SKM-1 (cell line): Measurements from ENCODE around the gene FAM72A.
"Not testable (repeated sequence)": the region's sequence is repeated elsewhere in the genome, so short reads cannot be mapped to it uniquely, and the experiment has no call there.

Experiments used
- DNase-seq: peaks from one replicate; lab custom pipeline; 2025; ENCODE audit not compliant: unreplicated experiment; lab: John Stamatoyannopoulos, UW

The FAM72A gene

DNA sequence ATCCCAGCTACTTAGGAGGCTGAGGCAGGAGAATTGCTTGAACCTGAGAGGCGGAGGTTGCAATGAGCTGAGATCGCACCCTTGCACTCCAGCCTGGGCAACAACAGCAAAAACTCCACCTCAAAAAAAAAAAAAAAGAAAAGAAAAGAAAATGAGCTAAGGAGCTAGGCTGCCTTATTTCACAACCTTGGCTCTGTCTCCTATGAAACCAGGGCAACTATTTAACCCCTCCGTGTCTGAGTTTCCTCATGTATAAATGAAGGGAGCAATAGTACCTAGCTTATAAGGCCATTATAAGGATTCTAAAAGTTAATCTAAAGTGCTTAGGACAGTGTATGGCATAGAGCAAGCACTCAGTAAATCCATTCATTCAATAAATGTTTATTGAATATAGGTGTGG, 32.8 kb downstream of the FAM72A start:
- not testable (repeated sequence) for DNase-seq

DNA sequence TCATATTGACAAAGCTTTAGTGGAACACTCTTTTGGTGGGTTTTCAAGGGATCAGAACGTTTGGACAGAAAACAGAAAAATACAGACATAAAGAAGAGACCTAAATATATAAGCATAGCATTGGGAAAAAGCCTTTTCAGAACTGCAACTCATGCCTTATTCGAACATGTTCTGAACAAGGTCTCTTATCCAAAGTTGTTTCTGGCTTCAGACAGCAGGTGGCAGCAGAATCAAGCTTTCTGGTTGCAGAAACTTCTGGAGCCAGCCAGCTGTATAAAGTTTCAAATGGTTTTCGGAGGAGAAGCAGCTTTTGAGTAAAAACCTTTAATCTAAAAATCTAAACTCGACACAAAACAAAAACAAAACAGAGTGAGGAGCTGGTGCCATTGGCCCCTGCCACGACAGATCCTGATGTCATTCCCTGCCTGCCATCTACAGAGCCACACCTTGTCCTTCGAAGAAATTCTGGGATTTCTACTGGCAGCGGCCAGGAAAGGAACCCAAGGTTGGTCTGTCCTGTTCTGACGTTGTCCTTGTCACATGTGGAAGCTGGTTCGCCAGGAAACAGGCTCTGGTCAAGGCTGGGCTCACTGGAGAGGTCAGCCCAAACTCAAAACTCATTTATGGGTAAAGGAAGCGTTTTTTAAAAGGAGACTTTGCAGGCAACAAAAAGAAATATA, 35.1 kb downstream of the FAM72A start:
- not testable (repeated sequence) for DNase-seq

DNA sequence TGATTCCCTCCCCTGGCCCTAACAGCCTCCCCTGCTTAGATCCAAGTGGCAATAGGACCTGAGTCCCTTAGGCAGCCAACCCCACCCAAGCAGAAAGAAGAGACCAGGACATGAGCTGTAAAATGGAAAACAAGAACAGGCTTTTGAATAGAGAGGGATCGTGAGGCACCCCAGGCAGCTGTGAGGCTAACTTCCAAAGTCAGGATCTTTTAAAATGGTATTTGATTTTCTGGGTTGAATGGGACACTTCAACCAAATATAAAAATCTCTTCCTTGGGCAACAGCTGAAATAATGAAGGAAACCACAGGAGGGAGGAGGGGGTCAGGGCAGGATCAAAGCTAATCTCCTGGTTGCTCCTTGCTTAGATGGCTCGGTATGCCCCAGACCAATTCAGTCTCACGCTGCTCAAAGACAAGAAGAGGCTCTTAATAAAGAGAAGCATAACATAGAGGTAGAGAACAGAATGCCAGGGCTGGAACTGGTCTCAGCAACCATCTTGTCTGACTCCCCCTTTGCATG, 56.8 kb downstream of the FAM72A start:
- no peak for DNase-seq

DNA sequence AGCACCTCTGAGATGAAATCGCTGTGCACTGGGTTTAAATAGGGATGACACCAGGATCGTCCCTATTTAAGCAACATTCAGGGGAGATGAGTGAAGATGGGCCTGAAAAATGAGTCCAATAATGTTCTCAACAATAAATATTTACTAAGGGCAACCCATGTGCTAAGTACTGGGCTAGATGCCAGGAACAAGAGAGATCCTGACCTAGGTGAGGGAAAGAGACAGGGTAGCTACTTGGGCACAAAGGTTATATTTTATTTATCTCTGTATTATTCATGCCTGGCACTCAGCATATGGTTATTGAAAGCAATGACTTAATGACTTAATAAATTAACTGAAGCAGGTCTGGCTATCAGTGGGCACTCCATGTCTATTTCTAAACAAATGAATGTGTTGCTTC, 58.0 kb downstream of the FAM72A start:
- DNase-seq = no peak

DNA sequence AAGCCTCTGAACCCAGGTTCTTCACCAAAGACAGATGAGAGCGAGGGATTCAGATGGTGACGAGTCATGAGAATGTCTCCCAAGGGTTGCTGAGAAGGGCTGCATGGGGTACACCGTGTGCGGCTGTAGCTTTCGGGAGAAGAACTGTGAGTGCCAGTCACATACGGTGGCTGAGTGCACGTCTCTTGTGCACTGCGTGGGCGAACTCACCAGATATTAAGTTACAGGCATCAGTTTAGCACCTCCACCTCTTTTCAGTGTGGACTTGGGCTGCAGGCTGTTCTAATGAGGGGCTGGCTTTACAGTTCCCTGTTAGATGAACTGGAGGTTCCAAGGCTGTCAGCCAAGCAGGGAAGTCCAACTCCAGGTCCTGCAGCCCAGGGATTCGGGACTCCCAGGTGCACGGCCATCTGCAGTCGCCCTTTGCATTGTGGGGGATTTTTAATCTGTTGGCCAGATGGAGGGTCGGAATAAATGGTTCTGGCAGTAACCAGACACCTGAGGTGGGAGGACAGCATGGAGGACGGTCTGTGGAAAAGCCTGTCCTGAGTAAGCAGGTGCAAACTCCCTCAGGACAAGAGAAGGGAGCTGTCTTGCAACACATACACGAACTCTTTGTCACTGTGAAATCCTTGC, 59.0 kb downstream of the FAM72A start:
- DNase-seq = no peak

DNA sequence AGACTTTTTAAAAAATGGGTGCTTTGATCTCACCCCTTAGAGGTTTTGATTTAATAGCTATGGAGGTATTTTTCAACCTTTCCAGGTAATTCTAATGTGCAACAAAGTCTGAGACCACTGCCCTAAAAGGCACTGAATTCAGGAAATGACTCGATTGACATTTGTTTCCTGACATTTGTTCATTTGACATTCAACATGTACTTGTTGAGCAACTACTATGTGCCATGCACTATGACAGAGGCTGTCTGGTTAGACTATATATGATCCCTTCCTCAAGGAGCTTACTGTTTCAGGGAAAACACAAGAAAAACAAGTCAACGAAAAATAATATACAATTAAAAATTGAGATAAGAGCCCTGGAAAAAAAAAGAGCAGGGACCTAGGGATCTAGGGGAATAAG, 59.9 kb downstream of the FAM72A start:
- no peak for DNase-seq

DNA sequence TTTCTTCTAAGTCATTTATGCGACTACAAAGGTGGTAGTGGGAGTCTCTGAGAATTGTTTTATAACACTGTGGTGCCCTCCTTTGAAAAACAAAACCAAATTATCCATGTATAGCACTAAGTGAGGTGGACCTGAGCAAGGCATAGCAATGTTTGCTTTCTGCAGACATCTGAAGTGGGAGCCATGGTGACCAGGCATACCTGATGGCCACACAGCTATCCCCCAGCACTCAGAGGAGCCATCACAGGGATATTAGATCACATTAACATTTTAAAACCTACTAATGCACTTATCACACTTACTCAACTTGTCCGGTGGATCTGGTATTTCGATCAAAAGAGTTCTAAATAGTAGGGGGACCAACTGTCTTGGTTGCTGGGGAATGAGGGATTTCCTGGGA, 60.6 kb downstream of the FAM72A start:
- no peak for DNase-seq

DNA sequence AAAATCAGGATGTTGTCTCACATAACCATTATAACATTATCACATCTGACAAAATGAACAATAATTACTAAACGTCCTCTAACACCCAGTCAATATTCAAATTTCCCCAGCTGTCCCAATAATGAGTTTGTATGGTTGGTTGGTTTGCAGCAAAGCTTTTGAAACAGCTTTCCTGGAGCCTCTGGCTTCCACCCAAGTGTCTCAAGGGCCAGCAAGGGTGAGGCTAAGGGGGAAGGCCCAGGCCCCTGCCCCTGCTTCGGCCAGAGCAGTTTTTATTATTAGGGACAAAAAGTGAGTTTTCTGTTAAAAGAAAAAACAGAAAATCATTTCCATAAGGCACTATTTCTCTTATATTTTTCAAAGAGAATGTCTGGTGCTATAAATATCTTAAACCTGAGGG, 66.4 kb downstream of the FAM72A start:
- DNase-seq = no peak
